Measurements from ENCODE around the gene KIAA1217. TPM values are rescaled to one million over a fixed set of nuclear protein-coding genes. Genes with fewer than 3 reads are reported as not detected.

KIAA1217 gene
- polyA plus RNA-seq, 3 donors, result not detected

DNA sequence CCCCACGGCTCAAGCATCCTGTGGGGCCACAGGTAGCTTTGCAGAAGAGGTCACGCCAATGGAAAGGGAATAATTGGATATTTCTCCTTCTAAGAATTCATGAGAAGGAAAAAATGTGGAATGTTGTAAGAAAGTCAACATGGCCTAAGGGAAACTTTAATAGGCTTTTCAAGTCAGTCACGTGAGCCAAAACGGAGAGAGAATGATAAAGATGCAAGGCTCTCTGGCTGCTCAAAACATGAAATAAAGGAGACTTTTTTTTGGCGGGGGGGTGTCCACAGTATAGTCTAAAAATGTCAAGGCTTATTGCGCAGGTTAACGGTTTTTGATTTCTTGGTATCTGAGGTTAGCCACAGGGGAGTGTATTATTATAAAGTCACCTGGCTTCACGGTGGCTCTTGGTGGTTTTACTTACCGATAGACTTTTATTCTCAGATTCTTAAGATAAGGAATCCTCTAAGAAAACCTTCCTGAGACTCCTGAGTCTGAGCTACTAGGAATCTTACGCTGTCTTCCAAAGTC is 366.6 kb downstream of the KIAA1217 start:
- DNase-seq, result no peak
- H3K36me3 Mint-ChIP-seq, result no peaks in the 10 kb centered on the region
- no peak overlapping the region for H3K9ac ChIP-seq (ENCODE audit: insufficient read depth, low read length, poor library complexity, severe bottlenecking)
- H3K27me3 Mint-ChIP-seq (ENCODE audit: low read depth in 3 of 3), result peaks cover 2 to 3% (median 2%) of the 10 kb centered on the region in 3 donors
- intact Hi-C loops (cut with micrococcal nuclease), result no loop called here
- peak overlapping the region in 1 of 7 donors; percentile 16 for H3K27ac Mint-ChIP-seq
- 83% methylated on average over 3 of the region's 10 CpGs for WGBS (ENCODE audit: insufficient coverage)
- no peaks in the 10 kb centered on the region for H3K27me3 ChIP-seq (ENCODE audit: control insufficient read depth in 2 of 2, insufficient read depth in 2 of 2, low read length in 2 of 2)
- no peaks in the 10 kb centered on the region for H3K9me3 ChIP-seq (replicated peaks in 1 of 2; ENCODE audit: control insufficient read depth in 1 of 2, insufficient read depth in 1 of 2, low read length in 2 of 2)
- H3K79me2 ChIP-seq (ENCODE audit: insufficient read depth, low read length), result no peaks in the 10 kb centered on the region
- H3K4me1 ChIP-seq (ENCODE audit: control insufficient read depth in 1 of 2, insufficient read depth in 2 of 2, low read length in 2 of 2), result no peaks in the 10 kb centered on the region
- H3K4me1 Mint-ChIP-seq, result no peaks in the 10 kb centered on the region
- H3K4me3 Mint-ChIP-seq, result no peak overlapping the region
- no peak overlapping the region for H3K4me2 ChIP-seq (replicated peaks; ENCODE audit: extremely low read depth, low read length, poor library complexity, severe bottlenecking)
- no peak overlapping the region for H3K27ac ChIP-seq (ENCODE audit: low read depth in 1 of 2, low read length in 2 of 2)
- H3K9me3 Mint-ChIP-seq, result peaks cover 0 to 7% (median 0%) of the 10 kb centered on the region in 7 donors
- H2AFZ ChIP-seq (ENCODE audit: insufficient read depth, low read depth, low read length, poor library complexity, severe bottlenecking), result no peak overlapping the region
- TF ChIP-seq, protein P1, sequence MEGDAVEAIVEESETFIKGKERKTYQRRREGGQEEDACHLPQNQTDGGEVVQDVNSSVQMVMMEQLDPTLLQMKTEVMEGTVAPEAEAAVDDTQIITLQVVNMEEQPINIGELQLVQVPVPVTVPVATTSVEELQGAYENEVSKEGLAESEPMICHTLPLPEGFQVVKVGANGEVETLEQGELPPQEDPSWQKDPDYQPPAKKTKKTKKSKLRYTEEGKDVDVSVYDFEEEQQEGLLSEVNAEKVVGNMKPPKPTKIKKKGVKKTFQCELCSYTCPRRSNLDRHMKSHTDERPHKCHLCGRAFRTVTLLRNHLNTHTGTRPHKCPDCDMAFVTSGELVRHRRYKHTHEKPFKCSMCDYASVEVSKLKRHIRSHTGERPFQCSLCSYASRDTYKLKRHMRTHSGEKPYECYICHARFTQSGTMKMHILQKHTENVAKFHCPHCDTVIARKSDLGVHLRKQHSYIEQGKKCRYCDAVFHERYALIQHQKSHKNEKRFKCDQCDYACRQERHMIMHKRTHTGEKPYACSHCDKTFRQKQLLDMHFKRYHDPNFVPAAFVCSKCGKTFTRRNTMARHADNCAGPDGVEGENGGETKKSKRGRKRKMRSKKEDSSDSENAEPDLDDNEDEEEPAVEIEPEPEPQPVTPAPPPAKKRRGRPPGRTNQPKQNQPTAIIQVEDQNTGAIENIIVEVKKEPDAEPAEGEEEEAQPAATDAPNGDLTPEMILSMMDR (IDR thresholded peaks at IDR 0.05), result no peak
- H3K36me3 ChIP-seq (replicated peaks in 1 of 2; ENCODE audit: control insufficient read depth in 1 of 2, insufficient read depth in 2 of 2, low read length in 2 of 2), result no peaks in the 10 kb centered on the region
- H4K20me1 ChIP-seq (ENCODE audit: insufficient read depth, low read length), result no peaks in the 10 kb centered on the region
- no peak overlapping the region for H3K4me3 ChIP-seq (replicated peaks in 1 of 3; ENCODE audit: low read depth in 2 of 3, low read length in 3 of 3)

DNA sequence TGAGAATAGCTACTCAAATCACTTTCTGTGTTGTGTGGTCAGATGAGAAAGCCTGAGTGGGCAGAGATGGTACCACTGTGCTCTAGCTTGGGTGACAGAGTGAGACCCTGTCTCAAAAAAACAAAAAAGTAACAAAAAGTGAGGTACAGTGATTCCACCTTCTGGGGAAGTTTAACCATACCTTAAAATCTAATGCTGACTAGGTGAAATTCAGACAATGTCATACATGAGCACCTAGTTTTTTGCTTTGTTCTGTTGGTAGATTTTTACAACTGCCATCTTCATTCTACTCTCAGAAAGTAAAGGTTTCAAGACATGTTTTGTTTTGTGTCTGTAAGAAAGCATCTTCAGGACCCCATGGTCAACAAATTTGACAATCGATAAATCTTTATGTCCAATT is 370.5 kb downstream of the KIAA1217 start:
- H3K9me3 Mint-ChIP-seq, result peaks cover 0 to 1% (median 0%) of the 10 kb centered on the region in 7 donors
- no peak overlapping the region for H3K27ac Mint-ChIP-seq
- H3K36me3 ChIP-seq (replicated peaks in 1 of 2; ENCODE audit: control insufficient read depth in 1 of 2, insufficient read depth in 2 of 2, low read length in 2 of 2), result no peaks in the 10 kb centered on the region
- no peaks in the 10 kb centered on the region for H3K27me3 ChIP-seq (ENCODE audit: control insufficient read depth in 2 of 2, insufficient read depth in 2 of 2, low read length in 2 of 2)
- peaks cover 2 to 3% (median 2%) of the 10 kb centered on the region in 3 donors for H3K27me3 Mint-ChIP-seq (ENCODE audit: low read depth in 3 of 3)
- H3K4me1 ChIP-seq (ENCODE audit: control insufficient read depth in 1 of 2, insufficient read depth in 2 of 2, low read length in 2 of 2), result no peaks in the 10 kb centered on the region
- no peak overlapping the region for H3K4me2 ChIP-seq (replicated peaks; ENCODE audit: extremely low read depth, low read length, poor library complexity, severe bottlenecking)
- no CpG with 5 or more reads among the region's 1 CpG for WGBS (ENCODE audit: insufficient coverage)
- H4K20me1 ChIP-seq (ENCODE audit: insufficient read depth, low read length), result no peaks in the 10 kb centered on the region
- H3K9ac ChIP-seq (ENCODE audit: insufficient read depth, low read length, poor library complexity, severe bottlenecking), result no peak overlapping the region
- H3K4me3 ChIP-seq (replicated peaks in 1 of 3; ENCODE audit: low read depth in 2 of 3, low read length in 3 of 3), result no peak overlapping the region
- DNase-seq, result no peak
- H2AFZ ChIP-seq (ENCODE audit: insufficient read depth, low read depth, low read length, poor library complexity, severe bottlenecking), result no peak overlapping the region
- no peaks in the 10 kb centered on the region for H3K9me3 ChIP-seq (replicated peaks in 1 of 2; ENCODE audit: control insufficient read depth in 1 of 2, insufficient read depth in 1 of 2, low read length in 2 of 2)
- no peaks in the 10 kb centered on the region for H3K79me2 ChIP-seq (ENCODE audit: insufficient read depth, low read length)
- H3K4me3 Mint-ChIP-seq, result no peak overlapping the region
- intact Hi-C loops (cut with micrococcal nuclease), result no loop called here
- H3K27ac ChIP-seq (ENCODE audit: low read depth in 1 of 2, low read length in 2 of 2), result no peak overlapping the region
- H3K36me3 Mint-ChIP-seq, result peaks cover 2 to 6% of the 10 kb centered on the region in 2 donors
- TF ChIP-seq, protein P1 (IDR thresholded peaks at IDR 0.05), result no peak
- H3K4me1 Mint-ChIP-seq, result no peaks in the 10 kb centered on the region
